Fibroblast of lung (primary cell): Measurements from ENCODE around the gene CAPN15.

Experiments
- CTCF ChIP-seq, 2 donors: IDR thresholded peaks in 1 of 2; conservative IDR thresholded peaks in 1 of 2; 1 replicate in 1 of 2; 2 replicates in 1 of 2; pipeline ENCODE4 v1.5.1; 2011 to 2012; ENCODE audit warnings: low read length in 2 of 2, control low read depth in 1 of 2, inconsistent platforms in 1 of 2, low read depth in 1 of 2, mild to moderate bottlenecking in 1 of 2
- EZH2 ChIP-seq: IDR thresholded peaks from 2 replicates; pipeline ENCODE4 v1.5.1; 2012; ENCODE audit warnings: low read length, control low read depth, mild to moderate bottlenecking; ENCODE audit errors: missing control alignments

- TF ChIP-seq CTCF (conservative IDR thresholded peaks at IDR 0.05 in 1 of 2, IDR thresholded peaks at IDR 0.05 in 1 of 2; ENCODE audit: low read depth in 1 of 2, low read length in 2 of 2), result no peak
- TF ChIP-seq EZH2, result no peak
These were observed 24.7 kb downstream of the CAPN15 start for GRCh38 chr16:552171-552570.
